ENCODE data around the gene TTC39A.

- TF ChIP-seq POLR2A (IDR thresholded peaks at IDR 0.05) (no peak), CTCF (IDR thresholded peaks at IDR 0.05) (no peak), POLR2AphosphoS5 (IDR thresholded peaks at IDR 0.05) (no peak)
Observed at GRCh38 chr1:51317798-51318197, 12.6 kb downstream of the TTC39A start.
